AG10803 (cell line): ENCODE data around the gene ATP6V0A1.

Source experiments
- DNase-seq: peaks from one replicate; pipeline ENCODE4 v3.0.0; 2010; ENCODE audit warnings: low read depth
- H3K4me3 ChIP-seq: 2 replicates; pipeline ENCODE4 v1.5.1; 2011; ENCODE audit warnings: mild to moderate bottlenecking, low read length, control low read depth
- CTCF ChIP-seq: conservative IDR thresholded peaks from 2 replicates; pipeline ENCODE4 v1.5.1; 2011; ENCODE audit warnings: mild to moderate bottlenecking, low read length, control low read depth, inconsistent platforms

The ATP6V0A1 gene

GRCh38 chr17:42530952-42531454 lies 72.3 kb downstream of the ATP6V0A1 start:
- no peak for DNase-seq
- TF ChIP-seq CTCF = no peak
- H3K4me3 ChIP-seq = no peak overlapping the region

- peak overlapping the region; percentile 56 for H3K4me3 ChIP-seq
- DNase-seq = peak; percentile 54
- TF ChIP-seq CTCF = peak; percentile 48
Measured at GRCh38 chr17:42531455-42532354, 73.0 kb downstream of the ATP6V0A1 start.

GRCh38 chr17:42535155-42536047 lies 76.7 kb downstream of the ATP6V0A1 start:
- peak overlapping the region; percentile 78 for H3K4me3 ChIP-seq
- DNase-seq = no peak
- TF ChIP-seq CTCF = no peak

- H3K4me3 ChIP-seq = peak within 1 kb of the TSS; percentile 78
- no peak for TF ChIP-seq CTCF
- DNase-seq = peak; percentile 84
Measured at GRCh38 chr17:42536048-42536371, 77.3 kb downstream of the ATP6V0A1 start, which contains the start of gene NAGLU. Gene NAGLU (plus strand): TSS chr17:42536241. CDS start chr17:42536273, 32 bp downstream.

GRCh38 chr17:42536372-42537155 lies 77.9 kb downstream of the ATP6V0A1 start:
- DNase-seq = peak; percentile 84
- peak overlapping the region; percentile 78 for H3K4me3 ChIP-seq
- no peak for TF ChIP-seq CTCF

GRCh38 chr17:42537156-42537805 lies 78.6 kb downstream of the ATP6V0A1 start:
- TF ChIP-seq CTCF = no peak
- no peak for DNase-seq
- peak overlapping the region; percentile 78 for H3K4me3 ChIP-seq
